Measurements from ENCODE around the gene VIPR1. TPM values are rescaled to one million over a fixed set of nuclear protein-coding genes. Genes with fewer than 3 reads are reported as not detected.

Gene VIPR1
- total RNA-seq, 1 experiment from 2014 or later = 0.28 TPM

DNA sequence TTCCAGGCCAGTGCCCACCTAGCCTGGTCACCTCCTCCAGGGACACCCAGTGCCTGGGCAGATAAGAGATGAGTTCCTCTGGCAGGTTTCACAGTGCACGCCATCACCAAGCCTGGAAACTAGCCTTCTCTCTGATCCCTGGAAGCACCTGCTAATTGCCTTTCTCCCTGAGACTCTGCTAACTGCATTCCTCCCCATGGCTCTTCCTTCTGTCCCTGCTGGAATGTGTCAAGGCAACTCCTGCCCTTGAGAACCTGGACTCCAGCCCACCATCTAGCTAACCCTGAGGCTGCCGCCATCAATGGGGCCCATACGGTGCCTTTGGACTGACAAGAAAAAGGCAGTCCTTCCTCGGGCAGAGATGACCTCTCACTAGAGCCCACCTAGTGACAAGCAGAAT is 18.5 kb downstream of the VIPR1 start:
- ChIA-PET CTCF (interaction anchor here (1.1 kb wide), 1 partner anchor 78 kb away, joined by 3 read pairs; no protein-coding TSS in a partner anchor), POLR2A (no interaction called here)

DNA sequence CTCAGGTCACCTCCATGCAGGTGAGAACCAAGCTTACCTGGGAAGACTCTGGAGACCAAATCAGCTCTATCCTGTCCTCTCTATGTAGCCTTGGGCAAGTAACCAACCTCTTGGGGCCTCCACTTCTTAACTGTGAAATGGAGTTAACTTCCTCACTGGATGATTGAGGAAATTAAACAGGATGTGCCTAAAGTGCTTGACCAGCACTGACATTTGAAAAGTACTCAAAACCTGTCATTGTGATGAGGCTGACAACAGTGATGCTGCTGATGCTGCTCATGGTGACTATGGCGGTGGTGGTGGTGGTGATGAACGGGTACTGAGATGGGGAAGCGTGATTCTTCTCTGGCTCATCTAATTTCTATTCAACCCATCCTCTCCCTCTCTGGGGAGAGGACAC is 22.3 kb downstream of the VIPR1 start:
- Mint-ChIP-seq H3K9me3 (ENCODE audit: unreplicated experiment) (no peaks in the 10 kb centered on the region), H3K36me3 (ENCODE audit: insufficient read depth, unreplicated experiment) (no peaks in the 10 kb centered on the region), H3K4me3 (ENCODE audit: unreplicated experiment) (no peak overlapping the region), H3K27ac (ENCODE audit: low read depth, unreplicated experiment) (no peak overlapping the region), H3K4me1 (ENCODE audit: insufficient read depth, unreplicated experiment) (no peaks in the 10 kb centered on the region), H3K27me3 (ENCODE audit: insufficient read depth, unreplicated experiment) (no peaks in the 10 kb centered on the region)
- POLR2A ChIA-PET = no interaction called here
- TF ChIP-seq, protein P1, sequence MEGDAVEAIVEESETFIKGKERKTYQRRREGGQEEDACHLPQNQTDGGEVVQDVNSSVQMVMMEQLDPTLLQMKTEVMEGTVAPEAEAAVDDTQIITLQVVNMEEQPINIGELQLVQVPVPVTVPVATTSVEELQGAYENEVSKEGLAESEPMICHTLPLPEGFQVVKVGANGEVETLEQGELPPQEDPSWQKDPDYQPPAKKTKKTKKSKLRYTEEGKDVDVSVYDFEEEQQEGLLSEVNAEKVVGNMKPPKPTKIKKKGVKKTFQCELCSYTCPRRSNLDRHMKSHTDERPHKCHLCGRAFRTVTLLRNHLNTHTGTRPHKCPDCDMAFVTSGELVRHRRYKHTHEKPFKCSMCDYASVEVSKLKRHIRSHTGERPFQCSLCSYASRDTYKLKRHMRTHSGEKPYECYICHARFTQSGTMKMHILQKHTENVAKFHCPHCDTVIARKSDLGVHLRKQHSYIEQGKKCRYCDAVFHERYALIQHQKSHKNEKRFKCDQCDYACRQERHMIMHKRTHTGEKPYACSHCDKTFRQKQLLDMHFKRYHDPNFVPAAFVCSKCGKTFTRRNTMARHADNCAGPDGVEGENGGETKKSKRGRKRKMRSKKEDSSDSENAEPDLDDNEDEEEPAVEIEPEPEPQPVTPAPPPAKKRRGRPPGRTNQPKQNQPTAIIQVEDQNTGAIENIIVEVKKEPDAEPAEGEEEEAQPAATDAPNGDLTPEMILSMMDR (IDR thresholded peaks at IDR 0.05; ENCODE audit: unreplicated experiment) = no peak
- BruUV-seq (replicated peaks) = no TSS peak
- intact Hi-C loops (cut with micrococcal nuclease) = no loop called here
- CTCF ChIA-PET = interaction anchor here (0.7 to 1.6 kb wide), 4 partner anchors 9 to 22 kb away, joined by 3 to 6 read pairs (median 4); no protein-coding TSS in a partner anchor
- DNase-seq (ENCODE audit: unreplicated experiment) = no peak

More for the DNA sequence above, 18.5 kb downstream of the VIPR1 start:
- no TSS peak for BruUV-seq (replicated peaks)
- intact Hi-C loops (cut with micrococcal nuclease) = no loop called here
- Mint-ChIP-seq H3K4me3 (ENCODE audit: unreplicated experiment) (no peak overlapping the region), H3K36me3 (ENCODE audit: insufficient read depth, unreplicated experiment) (no peaks in the 10 kb centered on the region), H3K27ac (ENCODE audit: low read depth, unreplicated experiment) (no peak overlapping the region), H3K9me3 (ENCODE audit: unreplicated experiment) (no peaks in the 10 kb centered on the region), H3K27me3 (ENCODE audit: insufficient read depth, unreplicated experiment) (no peaks in the 10 kb centered on the region), H3K4me1 (ENCODE audit: insufficient read depth, unreplicated experiment) (peaks cover 6% of the 10 kb centered on the region)
- DNase-seq (ENCODE audit: unreplicated experiment) = no peak
- TF ChIP-seq, protein P1 (IDR thresholded peaks at IDR 0.05; ENCODE audit: unreplicated experiment) = no peak

DNA sequence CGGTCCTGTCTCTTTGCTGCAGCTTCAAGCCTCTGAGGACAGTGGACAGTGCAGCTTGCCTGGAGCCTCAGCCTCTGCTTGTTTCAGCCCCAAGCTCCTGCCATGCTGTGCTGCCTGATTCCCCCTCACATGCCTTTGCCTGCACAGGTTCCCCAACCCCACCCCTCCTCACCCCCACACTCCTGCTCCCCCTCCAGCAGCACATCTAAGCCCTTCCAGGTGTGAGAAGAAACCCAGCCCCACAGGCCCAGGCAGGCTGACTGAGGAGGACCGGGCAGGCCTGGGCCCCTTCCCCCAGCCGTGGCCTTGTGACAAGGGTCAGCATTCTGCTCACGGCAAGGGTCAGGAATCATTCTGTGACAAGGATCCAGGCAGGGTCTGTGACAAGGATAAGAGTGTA is 22.8 kb downstream of the VIPR1 start:
- H3K27me3 Mint-ChIP-seq (ENCODE audit: insufficient read depth, unreplicated experiment) = no peaks in the 10 kb centered on the region
- H3K4me1 Mint-ChIP-seq (ENCODE audit: insufficient read depth, unreplicated experiment) = no peaks in the 10 kb centered on the region
- BruUV-seq (replicated peaks) = no TSS peak
- H3K4me3 Mint-ChIP-seq (ENCODE audit: unreplicated experiment) = no peak overlapping the region
- TF ChIP-seq, protein P1 (IDR thresholded peaks at IDR 0.05; ENCODE audit: unreplicated experiment) = no peak
- intact Hi-C loops (cut with micrococcal nuclease) = no loop called here
- ChIA-PET POLR2A (no interaction called here), CTCF (interaction anchor here (0.7 to 1.6 kb wide), 4 partner anchors 9 to 22 kb away, joined by 3 to 6 read pairs (median 4); no protein-coding TSS in a partner anchor)
- no peak overlapping the region for H3K27ac Mint-ChIP-seq (ENCODE audit: low read depth, unreplicated experiment)
- DNase-seq (ENCODE audit: unreplicated experiment) = no peak
- H3K9me3 Mint-ChIP-seq (ENCODE audit: unreplicated experiment) = no peaks in the 10 kb centered on the region
- no peaks in the 10 kb centered on the region for H3K36me3 Mint-ChIP-seq (ENCODE audit: insufficient read depth, unreplicated experiment)

DNA sequence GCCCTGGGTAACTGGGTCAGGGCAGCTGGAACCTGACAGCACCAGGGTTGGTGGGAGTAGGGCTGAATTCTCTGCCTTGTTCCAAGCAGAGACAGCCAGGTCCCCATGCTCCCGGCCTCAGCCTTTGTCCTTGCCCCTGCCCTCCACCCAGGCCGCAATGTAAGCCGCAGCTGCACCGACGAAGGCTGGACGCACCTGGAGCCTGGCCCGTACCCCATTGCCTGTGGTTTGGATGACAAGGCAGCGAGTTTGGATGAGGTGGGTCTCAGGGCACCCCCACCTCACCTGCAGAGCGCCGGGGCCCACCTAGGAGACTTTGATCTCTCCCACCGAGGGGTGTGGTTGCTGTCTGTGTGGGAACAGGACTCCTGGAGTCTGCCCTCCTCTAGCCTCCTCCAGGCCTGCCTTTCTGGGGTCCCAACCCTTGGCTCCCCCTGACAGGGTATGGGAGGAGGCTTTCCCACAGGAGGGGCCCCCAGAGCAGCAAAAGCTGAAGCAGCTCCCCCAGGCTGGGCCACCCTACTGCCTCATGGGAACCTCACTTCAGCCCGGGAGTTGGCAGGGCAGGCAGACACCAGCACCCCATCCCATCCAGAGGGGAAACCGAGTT is 23.4 kb downstream of the VIPR1 start:
- H3K27ac Mint-ChIP-seq (ENCODE audit: low read depth, unreplicated experiment) = no peak overlapping the region
- ChIA-PET CTCF (interaction anchor here (0.9 to 1.0 kb wide), 2 partner anchors 10 to 11 kb away, joined by 4 read pairs; no protein-coding TSS in a partner anchor), POLR2A (no interaction called here)
- H3K4me1 Mint-ChIP-seq (ENCODE audit: insufficient read depth, unreplicated experiment) = no peaks in the 10 kb centered on the region
- no peaks in the 10 kb centered on the region for H3K36me3 Mint-ChIP-seq (ENCODE audit: insufficient read depth, unreplicated experiment)
- no peaks in the 10 kb centered on the region for H3K9me3 Mint-ChIP-seq (ENCODE audit: unreplicated experiment)
- no peak for DNase-seq (ENCODE audit: unreplicated experiment)
- intact Hi-C loops (cut with micrococcal nuclease) = no loop called here
- BruUV-seq (replicated peaks) = no TSS peak
- TF ChIP-seq, protein P1 (IDR thresholded peaks at IDR 0.05; ENCODE audit: unreplicated experiment) = no peak
- no peaks in the 10 kb centered on the region for H3K27me3 Mint-ChIP-seq (ENCODE audit: insufficient read depth, unreplicated experiment)
- H3K4me3 Mint-ChIP-seq (ENCODE audit: unreplicated experiment) = no peak overlapping the region

Measured in MCF 10A (cell line).